LNCAP (cell line): ENCODE measurements around the gene JAGN1.

ENCODE experiments used
- CTCF ChIP-seq: fragments of 450-650 bp; IDR thresholded peaks from 2 replicates; pipeline ENCODE4 v1.5.1; 2017; ENCODE audit warnings: mild to moderate bottlenecking

JAGN1 gene

DNA sequence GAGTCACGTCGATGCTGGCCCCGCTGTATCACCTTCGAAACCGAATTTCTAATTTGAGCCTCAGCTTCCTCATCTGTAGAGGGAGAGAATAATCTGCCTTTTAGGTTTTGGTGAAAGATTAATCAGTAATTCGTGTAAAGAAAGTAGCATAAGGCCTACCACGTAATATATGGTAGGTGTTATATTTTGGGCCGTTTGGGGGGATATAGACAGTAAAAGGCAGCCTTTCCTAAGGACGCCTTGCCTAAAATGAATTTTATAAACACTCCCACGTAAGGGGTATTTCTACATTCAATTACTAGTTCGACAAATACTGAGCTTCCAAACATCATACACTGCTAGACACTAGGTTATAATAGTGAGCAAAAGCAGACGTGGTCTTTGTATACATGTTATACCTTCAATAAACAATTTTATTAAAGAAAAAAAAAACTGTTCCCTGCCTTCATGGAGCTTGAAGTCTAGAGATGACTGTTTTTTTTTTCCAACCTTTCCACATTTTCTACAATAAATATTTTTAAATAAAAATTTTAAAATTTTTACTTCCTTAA lies 737 bp downstream of the JAGN1 start:
- no peak for TF ChIP-seq CTCF

GRCh38 chr3:9893739-9894138 lies 3.3 kb downstream of the JAGN1 start:
- no peak for TF ChIP-seq CTCF

GRCh38 chr3:9897408-9898372 lies 7.3 kb downstream of the JAGN1 start:
- no peak for TF ChIP-seq CTCF

GRCh38 chr3:9898467-9899241 lies 8.2 kb downstream of the JAGN1 start:
- TF ChIP-seq CTCF, result no peak

DNA sequence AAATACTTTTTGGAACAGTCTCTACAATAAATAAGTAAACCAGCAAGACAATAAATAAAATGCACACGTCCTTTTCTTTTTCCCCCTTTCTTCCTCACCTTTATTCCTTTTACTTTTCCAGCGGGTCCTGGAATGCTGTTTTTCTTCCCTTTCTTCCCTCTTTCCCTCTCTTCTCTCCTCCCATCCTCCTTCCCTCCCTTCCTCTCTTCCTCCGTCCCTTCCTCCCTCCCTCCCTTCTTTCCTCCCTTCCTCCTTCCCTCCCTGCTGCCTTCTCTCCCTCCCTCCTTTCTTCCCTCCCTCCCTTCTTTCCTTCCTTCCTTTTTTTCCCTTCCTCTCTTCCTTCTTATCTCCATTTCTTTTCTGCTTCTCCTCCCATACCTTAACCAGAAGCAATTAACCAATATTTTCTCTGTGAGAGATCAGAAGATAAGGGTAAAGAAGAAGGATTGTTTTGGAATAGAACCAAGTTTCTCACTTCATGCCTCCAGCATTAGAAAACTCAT lies 8.9 kb downstream of the JAGN1 start:
- no peak for TF ChIP-seq CTCF

DNA sequence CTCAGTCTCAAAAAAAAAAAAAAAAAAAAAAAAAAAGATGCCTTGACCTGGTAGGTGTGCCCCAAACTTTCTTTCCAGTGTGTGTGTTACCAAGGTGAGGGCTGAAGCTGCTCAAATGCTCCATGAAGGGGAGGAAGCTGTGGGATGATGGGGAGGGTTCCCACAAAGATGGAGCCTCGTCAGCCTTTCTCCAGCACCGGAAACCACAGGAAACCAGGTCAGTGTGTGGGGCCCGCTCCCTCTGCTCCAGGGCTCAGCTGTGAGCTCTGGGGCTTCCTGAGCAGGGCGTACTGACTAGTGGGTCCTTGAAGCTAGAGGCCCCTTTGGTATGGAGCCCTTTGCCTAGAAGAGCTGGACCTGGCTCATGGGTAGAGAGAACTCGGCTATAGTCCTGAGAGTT lies 11.6 kb downstream of the JAGN1 start:
- TF ChIP-seq CTCF, result no peak

GRCh38 chr3:9902372-9903237 lies 12.2 kb downstream of the JAGN1 start, which contains the start of gene IL17RE:
Gene IL17RE (plus strand): TSS chr3:9902848. CDS start chr3:9902933, 85 bp downstream.
- TF ChIP-seq CTCF, result no peak
